ENCODE measurements around the gene COL8A1.

Gene COL8A1

GRCh38 chr3:99693636-99694035, 55.2 kb downstream of the COL8A1 start:
- TF ChIP-seq CTCF (conservative IDR thresholded peaks at IDR 0.05; ENCODE audit: low read depth, low read length) = no peak
- H3K4me3 ChIP-seq (ENCODE audit: low read length) = no peak overlapping the region
- DNase-seq (ENCODE audit: low read depth) = no peak

DNA sequence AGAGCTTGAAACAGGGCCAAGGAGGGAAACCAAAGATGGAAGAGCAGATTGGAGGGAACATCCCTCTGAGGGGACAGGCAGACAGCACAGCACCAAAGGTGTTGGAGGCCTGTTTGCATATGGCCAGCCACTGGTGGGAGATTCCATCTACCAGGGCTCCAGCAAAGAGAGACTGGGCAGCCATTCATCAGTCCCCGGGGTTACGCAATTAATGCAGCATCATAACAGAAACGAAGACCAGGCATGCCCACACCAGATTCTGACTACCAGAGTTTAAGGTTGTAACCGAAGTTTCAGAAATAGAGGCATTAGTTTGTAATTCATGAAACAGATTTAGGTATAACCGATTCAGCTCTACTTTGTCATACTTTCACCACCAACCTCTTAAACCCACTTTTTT, 58.1 kb downstream of the COL8A1 start:
- no peak overlapping the region for H3K4me3 ChIP-seq (ENCODE audit: low read length)
- DNase-seq (ENCODE audit: low read depth) = no peak
- TF ChIP-seq CTCF (conservative IDR thresholded peaks at IDR 0.05; ENCODE audit: low read depth, low read length) = no peak

GRCh38 chr3:99697250-99697649, 58.9 kb downstream of the COL8A1 start:
- no peak for TF ChIP-seq CTCF (conservative IDR thresholded peaks at IDR 0.05; ENCODE audit: low read depth, low read length)
- DNase-seq (ENCODE audit: low read depth) = no peak
- no peak overlapping the region for H3K4me3 ChIP-seq (ENCODE audit: low read length)

GRCh38 chr3:99698932-99699331, 60.5 kb downstream of the COL8A1 start:
- no peak for DNase-seq (ENCODE audit: low read depth)
- no peak for TF ChIP-seq CTCF (conservative IDR thresholded peaks at IDR 0.05; ENCODE audit: low read depth, low read length)
- H3K4me3 ChIP-seq (ENCODE audit: low read length) = no peak overlapping the region

- H3K4me3 ChIP-seq (ENCODE audit: low read length) = no peak overlapping the region
- DNase-seq (ENCODE audit: low read depth) = peak; percentile 90
- no peak for TF ChIP-seq CTCF (conservative IDR thresholded peaks at IDR 0.05; ENCODE audit: low read depth, low read length)
Measured at GRCh38 chr3:99699841-99700240, 61.4 kb downstream of the COL8A1 start.

DNA sequence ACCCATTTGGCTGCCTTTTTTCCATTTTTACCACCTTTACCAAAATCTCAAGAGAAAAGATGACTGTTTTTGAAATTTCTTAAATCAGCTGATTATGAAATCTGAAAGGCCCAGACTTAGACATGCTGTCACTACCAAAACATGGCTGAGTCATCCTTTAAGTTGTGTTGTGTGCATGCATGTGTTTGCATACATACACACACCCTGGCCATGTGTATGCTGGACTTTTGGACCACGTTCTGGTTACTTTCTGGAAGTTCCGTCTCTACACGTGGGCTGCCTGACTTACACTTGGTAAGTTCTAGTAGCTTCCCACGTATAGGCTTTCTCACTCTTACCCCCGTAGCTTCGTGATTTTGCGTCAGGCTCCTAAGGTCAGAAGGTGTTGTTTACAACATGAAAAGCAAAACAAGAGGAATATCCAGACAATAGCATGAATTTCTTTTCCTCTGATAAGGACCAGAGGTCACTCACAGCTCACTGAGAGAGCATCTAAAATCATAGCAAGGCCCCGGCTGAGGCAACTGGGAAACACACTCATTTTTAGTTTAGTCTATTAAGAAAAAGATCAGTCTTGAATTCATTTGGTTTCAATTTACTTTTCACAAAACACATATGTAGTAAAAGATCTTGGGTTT, 62.4 kb downstream of the COL8A1 start:
- H3K4me3 ChIP-seq (ENCODE audit: low read length) = no peak overlapping the region
- DNase-seq (ENCODE audit: low read depth) = no peak
- TF ChIP-seq CTCF (conservative IDR thresholded peaks at IDR 0.05; ENCODE audit: low read depth, low read length) = no peak
